HG02840 (cell line): ENCODE results near the gene LRRC14B.
"Not testable (repeated sequence)": the region's sequence is repeated elsewhere in the genome, so short reads cannot be mapped to it uniquely, and the experiment has no call there.

Experiments used
- ATAC-seq: cut with Tn5 transposase; IDR thresholded peaks from one replicate; pipeline ENCODE4 v1.9.1; 2021; ENCODE audit warnings: mild to moderate bottlenecking, moderate library complexity, moderate number of reproducible peaks; ENCODE audit not compliant: unreplicated experiment, low FRiP score

The LRRC14B gene

GRCh38 chr5:230711-231110 lies 39.4 kb downstream of the LRRC14B start:
- ATAC-seq = no peak

- no peak for ATAC-seq
Measured at GRCh38 chr5:231661-232060, 40.4 kb downstream of the LRRC14B start.

GRCh38 chr5:233426-233825 lies 42.1 kb downstream of the LRRC14B start:
- not testable (repeated sequence) for ATAC-seq

GRCh38 chr5:234450-234849 lies 43.2 kb downstream of the LRRC14B start:
- ATAC-seq = no peak

GRCh38 chr5:235527-235926 lies 44.2 kb downstream of the LRRC14B start:
- not testable (repeated sequence) for ATAC-seq

- not testable (repeated sequence) for ATAC-seq
Measured at GRCh38 chr5:237931-238330, 46.6 kb downstream of the LRRC14B start.

GRCh38 chr5:240550-240949 lies 49.3 kb downstream of the LRRC14B start:
- ATAC-seq = not testable (repeated sequence)

GRCh38 chr5:241045-241669 lies 49.9 kb downstream of the LRRC14B start:
- not testable (repeated sequence) for ATAC-seq

GRCh38 chr5:243683-244367 lies 52.5 kb downstream of the LRRC14B start:
- not testable (repeated sequence) for ATAC-seq

- not testable (repeated sequence) for ATAC-seq
Measured at GRCh38 chr5:245717-246116, 54.4 kb downstream of the LRRC14B start.
